Measurements from ENCODE around the gene RNF220.
"Not testable (repeated sequence)": the region's sequence is repeated elsewhere in the genome, so short reads cannot be mapped to it uniquely, and the experiment has no call there.

The RNF220 gene

DNA sequence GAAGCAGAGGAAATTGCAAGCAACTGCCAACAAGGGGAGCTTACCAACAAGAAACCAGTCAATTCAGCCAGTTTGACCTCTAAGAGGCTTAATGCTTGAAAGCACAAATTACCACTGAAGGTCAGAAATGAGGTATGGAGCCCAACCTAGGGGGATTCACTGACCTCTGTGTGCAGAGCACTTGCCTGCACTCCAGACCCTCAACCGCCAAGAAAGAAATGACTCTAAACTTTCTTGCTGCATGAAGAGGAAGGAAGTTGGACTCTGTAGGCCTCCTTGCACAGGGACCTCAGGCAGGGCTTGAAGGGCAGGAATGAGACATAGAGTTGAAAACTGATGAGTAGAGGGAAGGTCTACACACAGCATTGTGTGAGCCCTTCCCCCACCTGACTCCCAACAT is 279.5 kb downstream of the RNF220 start:
- no peak for DNase-seq

DNA sequence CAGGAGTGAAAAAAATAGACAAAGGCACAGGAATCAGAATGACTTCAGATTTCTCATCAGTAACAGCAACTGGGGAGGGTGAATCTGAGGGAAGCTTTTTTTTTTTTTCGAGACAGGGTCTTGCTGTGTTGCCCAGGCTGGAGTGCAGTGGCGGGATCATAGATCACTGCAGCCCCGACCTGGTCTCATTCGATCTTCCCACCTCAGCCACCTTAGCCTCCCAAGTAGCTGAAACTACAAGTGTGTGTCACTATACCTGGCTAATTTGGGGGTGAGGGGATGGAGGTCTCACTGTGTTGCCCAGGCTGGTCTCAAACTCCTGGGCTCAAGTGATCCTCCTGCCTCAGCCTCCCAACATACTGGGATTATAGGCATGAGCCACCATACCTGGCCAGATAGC is 280.2 kb downstream of the RNF220 start:
- no peak for DNase-seq

DNA sequence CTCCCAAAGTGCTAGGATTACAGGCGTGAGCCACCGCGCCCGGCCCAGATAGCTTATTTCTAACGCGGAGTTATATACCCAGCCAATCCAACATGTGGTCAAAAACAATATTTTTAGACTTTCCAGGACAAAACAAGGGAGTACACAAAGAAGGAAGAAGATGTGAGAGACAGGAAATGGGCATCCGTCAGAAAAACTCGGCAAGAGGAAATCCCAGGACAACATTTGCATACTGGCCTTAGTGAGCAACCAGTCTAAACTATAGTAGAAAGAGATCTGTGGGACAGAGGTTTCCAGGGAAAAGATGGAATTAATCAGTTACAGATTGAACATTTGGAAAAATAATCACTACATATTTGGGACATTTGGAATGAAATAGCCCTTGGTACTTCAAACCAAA is 280.8 kb downstream of the RNF220 start:
- DNase-seq, result no peak

GRCh38 chr1:44688760-44689446 is 283.8 kb downstream of the RNF220 start:
- DNase-seq, result no peak

DNA sequence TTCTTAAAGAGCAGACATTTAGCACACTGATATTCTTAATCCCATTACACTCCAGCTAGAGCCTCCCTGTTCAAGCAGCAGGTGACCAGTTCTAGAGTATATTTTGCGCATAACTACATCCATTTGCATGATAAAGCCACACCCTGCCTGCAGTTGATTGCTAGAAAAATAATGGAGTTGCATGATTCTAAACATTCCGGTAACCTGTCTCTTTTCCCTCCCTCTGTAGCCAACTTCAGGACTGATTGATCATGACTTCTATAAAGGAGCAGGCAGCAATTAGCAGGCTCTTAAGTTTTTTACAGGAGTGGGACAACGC is 284.4 kb downstream of the RNF220 start:
- no peak for DNase-seq

GRCh38 chr1:44693159-44693558 is 288.1 kb downstream of the RNF220 start:
- no peak for DNase-seq

DNA sequence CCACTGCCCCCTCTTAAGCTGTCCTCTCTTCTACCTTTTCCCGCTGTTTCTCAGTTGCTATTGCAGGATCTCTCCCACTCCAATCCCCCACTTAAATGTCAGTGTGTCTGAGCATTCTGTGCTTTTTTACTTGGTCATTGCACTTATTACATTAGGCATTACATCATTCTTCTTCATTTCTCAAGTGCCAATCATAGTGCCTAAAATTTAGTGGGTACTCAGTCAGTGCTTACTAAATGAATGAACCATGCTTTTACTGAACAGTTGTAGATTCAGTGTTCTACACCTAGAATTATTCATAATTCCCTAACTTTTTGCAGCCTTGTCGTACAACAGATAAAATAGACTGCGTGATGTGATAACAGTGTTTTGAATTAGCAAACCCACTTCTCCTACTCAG is 288.8 kb downstream of the RNF220 start:
- no peak for DNase-seq

GRCh38 chr1:44694863-44695478 is 289.9 kb downstream of the RNF220 start:
- DNase-seq, result no peak

GRCh38 chr1:44695671-44696070 is 290.6 kb downstream of the RNF220 start:
- DNase-seq, result no peak

DNA sequence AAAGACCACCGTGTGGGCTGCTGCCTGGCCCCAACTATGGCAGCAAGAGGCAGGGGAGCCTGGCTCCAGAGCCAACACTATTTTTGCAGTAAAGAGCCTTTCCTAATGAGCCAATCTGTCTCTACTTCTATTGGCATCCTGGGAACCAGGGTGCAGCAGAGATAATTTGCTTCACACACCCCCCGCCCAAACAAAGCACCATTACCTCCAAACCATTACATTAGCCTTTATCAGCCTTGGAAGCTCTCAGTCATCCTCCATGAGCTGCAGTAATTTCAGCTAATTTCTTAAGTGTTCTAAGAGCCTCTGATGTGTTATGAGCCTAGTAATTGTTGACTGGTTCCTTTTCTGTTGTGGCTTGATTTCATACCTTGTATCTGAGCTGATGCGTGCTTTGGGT is 291.0 kb downstream of the RNF220 start:
- no peak for DNase-seq

DNA sequence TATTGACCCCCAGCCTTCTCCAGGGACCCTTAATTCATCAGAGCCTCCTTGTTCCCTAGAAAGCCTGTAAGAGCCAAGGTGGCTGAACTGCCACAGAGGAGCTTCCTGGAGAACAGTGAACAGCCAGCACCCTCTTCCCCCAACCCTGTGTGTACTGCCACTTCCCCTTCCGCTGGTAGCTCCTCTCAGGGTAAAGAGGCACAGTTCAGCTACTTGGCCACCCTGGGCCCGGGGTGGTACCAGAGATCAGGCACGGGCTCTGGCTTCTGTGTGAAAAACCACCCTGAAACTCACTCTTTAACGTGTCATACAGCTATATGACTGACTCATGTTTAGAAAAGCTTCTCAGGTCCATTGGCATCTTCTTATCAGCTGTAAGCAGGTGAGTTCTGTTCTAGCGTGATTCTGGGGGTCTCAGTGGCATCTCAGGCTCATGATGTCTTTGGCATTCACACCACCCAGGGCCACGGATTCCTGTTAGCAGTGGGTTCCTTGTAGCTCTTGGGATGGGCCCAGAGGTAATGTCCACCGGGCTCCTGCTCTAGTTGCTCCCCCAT is 291.8 kb downstream of the RNF220 start:
- peak; percentile 27 to 31 for DNase-seq

GRCh38 chr1:44698138-44698537 is 293.1 kb downstream of the RNF220 start:
- DNase-seq, result no peak

- not testable (repeated sequence) for DNase-seq
Measured at GRCh38 chr1:44699375-44699774, 294.3 kb downstream of the RNF220 start.

GRCh38 chr1:44700573-44700972 is 295.5 kb downstream of the RNF220 start:
- DNase-seq, result no peak

GRCh38 chr1:44701141-44701573 is 296.1 kb downstream of the RNF220 start:
- no peak for DNase-seq
